T-cell (primary cell): ENCODE results near the gene ASCC1. TPM values are rescaled to one million over a fixed set of nuclear protein-coding genes. Genes with fewer than 3 reads are reported as not detected.
A peak's percentile ranks its signal among the peaks of the same experiment; 100 is the strongest.
"Not testable (repeated sequence)": the region's sequence is repeated elsewhere in the genome, so short reads cannot be mapped to it uniquely, and the experiment has no call there.

Experiments used
- ATAC-seq, 4 experiments: fragments of 200-7000 bp in 3 of 4; fragments of 150-1000 bp in 1 of 4; cut with Tn5 transposase; replicated peaks in 1 of 4; 1 replicate in 3 of 4; 2 replicates in 1 of 4; pipeline ENCODE4 v1.10.0; 2021; ENCODE audit warnings: moderate library complexity in 3 of 4, mild to moderate bottlenecking in 2 of 4, moderate number of reproducible peaks in 1 of 4
- CTCF ChIA-PET, 2 donors: fragments of 300-600 bp; sonication (Branson Sonifier 250); formaldehyde crosslinking; loops; one replicate each; lab custom pipeline; 2022; ENCODE audit warnings: antibody characterized with exemption in 2 of 2; lab: Charles Lee
- POLR2A ChIA-PET, 2 donors: fragments of 300-600 bp; sonication (Branson Sonifier 250); formaldehyde crosslinking; loops; one replicate each; lab custom pipeline; 2022; ENCODE audit warnings: antibody characterized with exemption in 2 of 2; lab: Charles Lee
- DNase-seq, 35 experiments: peaks; one replicate each; pipeline versions ENCODE4 v3.0.0 to v3.0.0-alpha.2; 2013 to 2023
- H3K27ac ChIP-seq: one replicate; pipeline ENCODE4 v1.5.1; 2013; ENCODE audit warnings: low read length
- H3K27me3 ChIP-seq, 2 experiments: replicated peaks in 1 of 2; 1 replicate in 1 of 2; 2 replicates in 1 of 2; pipeline versions ENCODE4 v1.6.1 to v1.7.0; 2013; ENCODE audit warnings: low read length in 1 of 2, mixed read lengths in 1 of 2; ENCODE audit not compliant: control insufficient read depth in 2 of 2, insufficient read depth in 2 of 2; ENCODE audit errors: extremely low read depth in 1 of 2
- H3K36me3 ChIP-seq, 2 donors: 1 replicate in 1 of 2; 2 replicates in 1 of 2; pipeline versions ENCODE4 v1.6.1 to v1.7.0; 2013; ENCODE audit warnings: low read length in 1 of 2; ENCODE audit not compliant: control insufficient read depth in 2 of 2, insufficient read depth in 1 of 2; ENCODE audit errors: extremely low read depth in 1 of 2
- H3K4me1 ChIP-seq, 2 experiments: 1 replicate in 1 of 2; 2 replicates in 1 of 2; pipeline versions ENCODE4 v1.6.1 to v1.7.0; 2013; ENCODE audit warnings: low read length in 2 of 2, mixed read lengths in 1 of 2; ENCODE audit not compliant: insufficient read depth in 2 of 2, control insufficient read depth in 1 of 2; ENCODE audit errors: extremely low read depth in 1 of 2
- H3K4me3 ChIP-seq, 2 donors: 1 replicate in 1 of 2; 2 replicates in 1 of 2; pipeline versions ENCODE4 v1.5.1 to v1.7.0; 2013; ENCODE audit warnings: mild to moderate bottlenecking in 2 of 2, low read length in 1 of 2, moderate library complexity in 1 of 2; ENCODE audit not compliant: control insufficient read depth in 1 of 2; ENCODE audit errors: extremely low read depth in 1 of 2
- H3K9me3 ChIP-seq: 2 replicates; pipeline ENCODE4 v1.7.0; 2013
- H3K27ac Mint-ChIP-seq, 2 donors: one replicate each; pipeline ENCODE4 v1.8.0; 2020 to 2021; ENCODE audit warnings: mild to moderate bottlenecking in 2 of 2, mixed read lengths in 2 of 2
- H3K27me3 Mint-ChIP-seq, 2 donors: one replicate each; pipeline ENCODE4 v1.8.0; 2021 to 2022; ENCODE audit warnings: mixed read lengths in 2 of 2
- H3K36me3 Mint-ChIP-seq: one replicate; pipeline ENCODE4 v1.8.0; 2021; ENCODE audit warnings: mixed read lengths
- H3K4me1 Mint-ChIP-seq, 3 donors: one replicate each; pipeline ENCODE4 v1.8.0; 2020 to 2022; ENCODE audit warnings: mixed read lengths in 3 of 3, mild to moderate bottlenecking in 1 of 3
- H3K4me3 Mint-ChIP-seq, 3 donors: one replicate each; pipeline ENCODE4 v1.8.0; 2020 to 2022; ENCODE audit warnings: mild to moderate bottlenecking in 3 of 3, mixed read lengths in 3 of 3, moderate library complexity in 3 of 3
- H3K9me3 Mint-ChIP-seq, 3 donors: one replicate each; pipeline ENCODE4 v1.8.0; 2020 to 2022; ENCODE audit warnings: mixed read lengths in 3 of 3
- WGBS: methylation state at CpG from one replicate; pipeline ENCODE4 v1.1.5; 2013; ENCODE audit warnings: missing lambda C conversion rate; ENCODE audit not compliant: insufficient coverage; 5-methylcytosine and 5-hydroxymethylcytosine counted together
- total RNA-seq, 35 experiments: library from RNA in 6 of 35; stranded (reverse) in 6 of 35; fragments of 120-200 nt in 1 of 35; gene quantifications; one replicate each; pipeline versions ENCODE4 v1.2.1 to v1.2.4 and lab custom pipeline; 2013 to 2026

The ASCC1 gene
- total RNA-seq, 5 donors from 2014 or later (not counting 1 experiment from before 2014, with no cell fraction given) = 15.7 to 24.1 (median 21.7) TPM

DNA sequence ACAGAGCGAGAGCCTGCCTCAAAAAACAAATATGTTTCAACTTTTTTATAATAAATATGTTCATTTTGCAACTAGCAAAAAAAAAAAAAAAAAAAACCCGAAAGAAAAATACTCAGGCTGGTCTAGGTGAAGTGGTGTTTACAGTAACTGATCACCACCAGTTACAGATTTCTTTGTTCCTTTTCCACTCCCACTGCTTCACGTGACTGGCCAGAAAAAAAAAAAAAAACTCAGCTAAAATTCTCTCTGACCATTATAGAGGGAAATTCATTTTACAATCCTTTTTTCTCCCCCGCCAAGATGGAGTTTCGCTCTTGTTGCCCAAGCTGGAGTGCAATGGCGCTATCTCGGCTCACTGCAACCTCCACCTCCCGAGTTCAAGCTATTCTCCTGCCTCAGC is 4.6 kb upstream of the ASCC1 start:
- H3K9me3 Mint-ChIP-seq = no peaks in the 10 kb centered on the region
- DNase-seq (no peak), ATAC-seq (no peak)
- H3K9me3 ChIP-seq = no peaks in the 10 kb centered on the region
- peaks cover 4 to 32% of the 10 kb centered on the region in 2 donors for H3K36me3 ChIP-seq
- H3K4me3 Mint-ChIP-seq = no peak overlapping the region
- peak overlapping the region in 1 of 2 donors; percentile 69 for H3K27ac Mint-ChIP-seq
- H3K36me3 Mint-ChIP-seq = peaks cover 14% of the 10 kb centered on the region
- H3K4me1 ChIP-seq = peaks cover 34 to 43% of the 10 kb centered on the region in 2 experiments
- H3K27ac ChIP-seq = no peak overlapping the region
- H3K27me3 ChIP-seq = no peaks in the 10 kb centered on the region
- POLR2A ChIA-PET = interaction anchor here (0.6 to 0.7 kb wide), 7 partner anchors 40 to 1988 kb away, joined by 4 to 22 read pairs (median 5); no protein-coding TSS in a partner anchor
- CTCF ChIA-PET = interaction anchor here (0.7 to 2.1 kb wide), 4 partner anchors 103 to 534 kb away, joined by 4 to 10 read pairs (median 5); no protein-coding TSS in a partner anchor
- H3K4me1 Mint-ChIP-seq = peaks cover 43 to 65% (median 55%) of the 10 kb centered on the region in 3 donors
- H3K27me3 Mint-ChIP-seq = no peaks in the 10 kb centered on the region
- 100% methylated on average over 2 of the region's 8 CpGs for WGBS
- H3K4me3 ChIP-seq = no peak overlapping the region

GRCh38 chr10:72219235-72219814 is 3.2 kb upstream of the ASCC1 start:
- H3K4me3 Mint-ChIP-seq = peak overlapping the region; percentile 60 to 87 (median 66)
- no peaks in the 10 kb centered on the region for H3K27me3 Mint-ChIP-seq
- CTCF ChIA-PET = interaction anchor here (0.5 to 1.6 kb wide), 6 partner anchors 10 to 118 kb away, joined by 3 to 9 read pairs (median 3); no protein-coding TSS in a partner anchor
- H3K9me3 Mint-ChIP-seq = no peaks in the 10 kb centered on the region
- H3K4me1 Mint-ChIP-seq = peaks cover 53 to 71% (median 62%) of the 10 kb centered on the region in 3 donors
- ATAC-seq = no peak
- DNase-seq = no peak
- Histone ChIP-seq H3K9me3 (no peaks in the 10 kb centered on the region), H3K27me3 (no peaks in the 10 kb centered on the region), H3K4me3 (no peak overlapping the region), H3K4me1 (peaks cover 38 to 54% of the 10 kb centered on the region in 2 experiments), H3K27ac (peak overlapping the region; percentile 45), H3K36me3 (peaks cover 4 to 24% of the 10 kb centered on the region in 2 donors)
- WGBS = 100% methylated on average over 1 of the region's 6 CpGs
- H3K27ac Mint-ChIP-seq = peak overlapping the region; percentile 88 to 91
- peaks cover 11% of the 10 kb centered on the region for H3K36me3 Mint-ChIP-seq
- POLR2A ChIA-PET = interaction anchor here (0.9 to 1.1 kb wide), 3 partner anchors 54 to 147 kb away, joined by 3 read pairs; partner anchors contain the start of gene DDIT4 (in 2 of the 2)

- POLR2A ChIA-PET = interaction anchor here (0.9 to 1.1 kb wide), 3 partner anchors 55 to 146 kb away, joined by 3 read pairs; partner anchors contain the start of gene DDIT4 (in 2 of the 2)
Observed at GRCh38 chr10:72218726-72219125, 2.6 kb upstream of the ASCC1 start.

GRCh38 chr10:72218325-72218724 is 2.2 kb upstream of the ASCC1 start:
- H3K9me3 Mint-ChIP-seq = no peaks in the 10 kb centered on the region
- ChIA-PET CTCF (interaction anchor here in 1 of 2 donors (1.2 to 1.6 kb wide), 2 partner anchors 11 to 119 kb away, joined by 3 to 9 read pairs; no protein-coding TSS in a partner anchor), POLR2A (interaction anchor here in 1 of 2 donors (0.9 kb wide), 1 partner anchor 55 kb away, joined by 3 read pairs; the partner anchor contains the start of gene DDIT4)
- H3K9me3 ChIP-seq = no peaks in the 10 kb centered on the region
- H3K4me3 Mint-ChIP-seq = peak overlapping the region; percentile 60 to 87 (median 66)
- no peaks in the 10 kb centered on the region for H3K27me3 ChIP-seq
- H3K4me1 Mint-ChIP-seq = peaks cover 50 to 64% (median 54%) of the 10 kb centered on the region in 3 donors
- WGBS = no CpG with 5 or more reads among the region's 1 CpG
- H3K36me3 Mint-ChIP-seq = peaks cover 9% of the 10 kb centered on the region
- H3K27me3 Mint-ChIP-seq = no peaks in the 10 kb centered on the region
- peak overlapping the region; percentile 6 to 23 for H3K4me3 ChIP-seq
- no peak for DNase-seq
- H3K27ac Mint-ChIP-seq = peak overlapping the region; percentile 88 to 91
- peaks cover 33 to 57% of the 10 kb centered on the region in 2 experiments for H3K4me1 ChIP-seq
- ATAC-seq = no peak
- H3K27ac ChIP-seq = peak overlapping the region; percentile 45
- peaks cover under 1 to 16% of the 10 kb centered on the region in 2 donors for H3K36me3 ChIP-seq

More at GRCh38 chr10:72218726-72219125, 2.6 kb upstream of the ASCC1 start:
- WGBS = 0% methylated on average over 1 of the region's 2 CpGs
- DNase-seq (peak in 3 of 35 experiments; percentile 7 to 33 (median 8)), ATAC-seq (no peak)
- no peaks in the 10 kb centered on the region for H3K9me3 ChIP-seq
- peak overlapping the region; percentile 88 to 91 for H3K27ac Mint-ChIP-seq
- peaks cover 9% of the 10 kb centered on the region for H3K36me3 Mint-ChIP-seq
- CTCF ChIA-PET = interaction anchor here (0.5 to 1.6 kb wide), 5 partner anchors 11 to 118 kb away, joined by 3 to 9 read pairs (median 3); no protein-coding TSS in a partner anchor
- H3K9me3 Mint-ChIP-seq = no peaks in the 10 kb centered on the region
- peak overlapping the region; percentile 6 to 38 for H3K4me3 ChIP-seq
- no peaks in the 10 kb centered on the region for H3K27me3 ChIP-seq
- H3K36me3 ChIP-seq = peaks cover 2 to 20% of the 10 kb centered on the region in 2 donors
- peaks cover 50 to 66% (median 58%) of the 10 kb centered on the region in 3 donors for H3K4me1 Mint-ChIP-seq
- peak overlapping the region; percentile 45 for H3K27ac ChIP-seq
- peaks cover 37 to 58% of the 10 kb centered on the region in 2 experiments for H3K4me1 ChIP-seq
- H3K4me3 Mint-ChIP-seq = peak overlapping the region; percentile 60 to 87 (median 66)
- H3K27me3 Mint-ChIP-seq = no peaks in the 10 kb centered on the region

DNA sequence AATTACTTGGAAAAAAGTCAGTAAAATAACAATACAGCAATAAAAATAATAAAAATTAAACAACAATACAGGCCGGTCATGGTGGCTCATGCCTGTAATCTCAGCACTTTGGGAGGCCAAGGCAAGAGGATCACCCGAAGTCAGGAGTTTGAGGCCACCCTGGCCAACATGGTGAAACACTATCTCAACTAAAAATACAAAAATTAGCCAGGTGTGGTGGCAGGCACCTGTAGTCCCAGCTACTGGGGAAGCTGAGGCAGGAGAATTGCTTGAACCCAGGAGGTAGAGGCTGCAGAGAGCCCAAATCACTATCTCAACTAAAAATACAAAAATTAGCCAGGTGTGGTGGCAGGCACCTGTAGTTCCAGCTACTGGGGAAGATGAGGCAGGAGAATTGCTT is 4.2 kb downstream of the ASCC1 start:
- H3K36me3 Mint-ChIP-seq = peaks cover 26% of the 10 kb centered on the region
- Histone ChIP-seq H3K4me1 (peaks cover 10 to 30% of the 10 kb centered on the region in 2 experiments), H3K36me3 (peaks cover 4 to 35% of the 10 kb centered on the region in 2 donors)
- H3K4me1 Mint-ChIP-seq = peaks cover 30 to 37% (median 31%) of the 10 kb centered on the region in 3 donors
- DNase-seq, H3K9me3 ChIP-seq, H3K27me3 Mint-ChIP-seq, H3K27me3 ChIP-seq, H3K9me3 Mint-ChIP-seq, POLR2A ChIA-PET, CTCF ChIA-PET, H3K4me3 Mint-ChIP-seq, ATAC-seq, H3K27ac ChIP-seq, H3K4me3 ChIP-seq: not testable (repeated sequence)
- 100% methylated on average over 1 of the region's 2 CpGs for WGBS
- H3K27ac Mint-ChIP-seq = peak overlapping the region in 1 of 2 donors; percentile 55

- Mint-ChIP-seq H3K27ac (peak overlapping the region in 1 of 2 donors; percentile 55), H3K4me1 (peaks cover 29 to 35% (median 31%) of the 10 kb centered on the region in 3 donors), H3K36me3 (peaks cover 27% of the 10 kb centered on the region)
- Histone ChIP-seq H3K36me3 (peaks cover 4 to 40% of the 10 kb centered on the region in 2 donors), H3K4me1 (peaks cover 6 to 26% of the 10 kb centered on the region in 2 experiments)
- H3K4me3 Mint-ChIP-seq, DNase-seq, CTCF ChIA-PET, H3K27ac ChIP-seq, H3K9me3 Mint-ChIP-seq, POLR2A ChIA-PET, H3K9me3 ChIP-seq, ATAC-seq, H3K4me3 ChIP-seq, H3K27me3 Mint-ChIP-seq, H3K27me3 ChIP-seq: not testable (repeated sequence)
- 95% methylated on average over 8 of the region's 11 CpGs for WGBS
Observed at GRCh38 chr10:72211381-72211780, 4.7 kb downstream of the ASCC1 start.
